ENCODE data around the gene LMBR1. TPM values are rescaled to one million over a fixed set of nuclear protein-coding genes. Genes with fewer than 3 reads are reported as not detected.

The LMBR1 gene
- total and polyA plus RNA-seq, 2 experiments from 2014 or later = 37.2 to 53.1 TPM

- Histone ChIP-seq H3K79me2 (no peaks in the 10 kb centered on the region), H3K9me2 (replicated peaks; ENCODE audit: insufficient read depth) (no peaks in the 10 kb centered on the region), H3K4me3 (no peak overlapping the region), H3K4me1 (ENCODE audit: insufficient read depth) (no peaks in the 10 kb centered on the region), H3K9me3 (ENCODE audit: low read depth) (no peaks in the 10 kb centered on the region), H3K36me3 (replicated peaks; ENCODE audit: insufficient read depth, low read depth) (no peaks in the 10 kb centered on the region), H3K4me2 (no peak overlapping the region), H3K27me3 (no peaks in the 10 kb centered on the region), H3K27ac (no peak overlapping the region), H2AFZ (no peak overlapping the region), H4K20me1 (ENCODE audit: insufficient read depth, poor library complexity, severe bottlenecking) (no peaks in the 10 kb centered on the region)
- WGBS (ENCODE audit: low lambda C conversion rate, missing lambda C conversion rate) = 97% methylated on average over 8 of the region's 8 CpGs
- TF ChIP-seq EZH2 (IDR thresholded peaks at IDR 0.05; ENCODE audit: borderline replicate concordance) (no peak), CTCF (IDR thresholded peaks at IDR 0.05; ENCODE audit: poor library complexity) (peak; percentile 7)
- no peak for DNase-seq (ENCODE audit: low spot score)
These were observed 72.4 kb downstream of the LMBR1 start for GRCh38 chr7:156820445-156821063.

GRCh38 chr7:156819733-156820295 lies 73.2 kb downstream of the LMBR1 start:
- 45% methylated on average over 5 of the region's 5 CpGs for WGBS (ENCODE audit: low lambda C conversion rate, missing lambda C conversion rate)
- no peaks in the 10 kb centered on the region for H3K27me3 ChIP-seq

GRCh38 chr7:156818133-156818532 lies 74.8 kb downstream of the LMBR1 start:
- H2AFZ ChIP-seq = no peak overlapping the region
- no peak overlapping the region for H3K4me2 ChIP-seq
- TF ChIP-seq EZH2phosphoT487 (IDR thresholded peaks at IDR 0.05; ENCODE audit: low read depth, severe bottlenecking, unreplicated experiment) (no peak), CTCF (IDR thresholded peaks at IDR 0.05; ENCODE audit: poor library complexity) (no peak), EZH2 (IDR thresholded peaks at IDR 0.05; ENCODE audit: borderline replicate concordance) (no peak)
- no peaks in the 10 kb centered on the region for H3K27me3 ChIP-seq
- H3K9me2 ChIP-seq (replicated peaks; ENCODE audit: insufficient read depth) = no peaks in the 10 kb centered on the region
- no peaks in the 10 kb centered on the region for H3K36me3 ChIP-seq (replicated peaks; ENCODE audit: insufficient read depth, low read depth)
- H3K27ac ChIP-seq = no peak overlapping the region
- no peaks in the 10 kb centered on the region for H3K79me2 ChIP-seq
- no peak overlapping the region for H3K4me3 ChIP-seq
- H3K9me3 ChIP-seq (ENCODE audit: low read depth) = no peaks in the 10 kb centered on the region
- DNase-seq (ENCODE audit: low spot score) = no peak
- no peaks in the 10 kb centered on the region for H3K4me1 ChIP-seq (ENCODE audit: insufficient read depth)
- H4K20me1 ChIP-seq (ENCODE audit: insufficient read depth, poor library complexity, severe bottlenecking) = no peaks in the 10 kb centered on the region
- 79% methylated on average over 2 of the region's 2 CpGs for WGBS (ENCODE audit: low lambda C conversion rate, missing lambda C conversion rate)

More at GRCh38 chr7:156819733-156820295, 73.2 kb downstream of the LMBR1 start:
- Histone ChIP-seq H3K9me2 (replicated peaks; ENCODE audit: insufficient read depth) (no peaks in the 10 kb centered on the region), H3K79me2 (no peaks in the 10 kb centered on the region), H2AFZ (no peak overlapping the region), H4K20me1 (ENCODE audit: insufficient read depth, poor library complexity, severe bottlenecking) (no peaks in the 10 kb centered on the region), H3K36me3 (replicated peaks; ENCODE audit: insufficient read depth, low read depth) (no peaks in the 10 kb centered on the region), H3K4me2 (no peak overlapping the region), H3K4me1 (ENCODE audit: insufficient read depth) (no peaks in the 10 kb centered on the region), H3K9me3 (ENCODE audit: low read depth) (no peaks in the 10 kb centered on the region), H3K4me3 (no peak overlapping the region), H3K27ac (no peak overlapping the region)
- no peak for DNase-seq (ENCODE audit: low spot score)
- TF ChIP-seq CTCF (IDR thresholded peaks at IDR 0.05; ENCODE audit: poor library complexity) (no peak), EZH2phosphoT487 (IDR thresholded peaks at IDR 0.05; ENCODE audit: low read depth, severe bottlenecking, unreplicated experiment) (no peak), EZH2 (IDR thresholded peaks at IDR 0.05; ENCODE audit: borderline replicate concordance) (no peak)
